Caco-2 (cell line): ENCODE data around the gene FRMD3. TPM values are rescaled to one million over a fixed set of nuclear protein-coding genes. Genes with fewer than 3 reads are reported as not detected.

ENCODE experiments used
- BruUV-seq: library from RNA; stranded (reverse); fragments of 400-500 nt; replicated peaks from 2 replicates; lab custom pipeline; 2021; lab: Mats Ljungman, UMichigan
- CTCF ChIA-PET: fragments of 300-600 bp; sonication (Branson Sonifier 250); formaldehyde crosslinking; loops from one replicate; lab custom pipeline; 2022; ENCODE audit warnings: antibody characterized with exemption; lab: Charles Lee
- POLR2A ChIA-PET: fragments of 300-600 bp; sonication (Branson Sonifier 250); formaldehyde crosslinking; loops from one replicate; lab custom pipeline; 2022; ENCODE audit warnings: antibody characterized with exemption; lab: Charles Lee
- DNase-seq, 2 experiments: peaks; one replicate each; pipeline versions ENCODE4 v3.0.0 to v3.0.0-alpha.2; 2020 to 2022
- H3K27me3 ChIP-seq: replicated peaks from 2 replicates; pipeline ENCODE4 v1.6.0; 2011; ENCODE audit warnings: low read length; ENCODE audit not compliant: control insufficient read depth, insufficient read depth
- H3K36me3 ChIP-seq: 2 replicates; pipeline ENCODE4 v1.5.1; 2011; ENCODE audit warnings: low read length; ENCODE audit not compliant: control insufficient read depth, insufficient read depth
- H3K4me1 ChIP-seq: fragments of 250-450 bp; sonication (Bioruptor Pico); 2 replicates; pipeline ENCODE4 v1.5.1; 2020; ENCODE audit warnings: mild to moderate bottlenecking
- H3K4me3 ChIP-seq: 2 replicates; pipeline ENCODE4 v1.5.1; 2011; ENCODE audit warnings: low read depth, mild to moderate bottlenecking, control low read depth, low read length
- H3K9me3 ChIP-seq: fragments of 250-450 bp; sonication (Bioruptor Pico); 2 replicates; pipeline ENCODE4 v1.5.1; 2020; ENCODE audit warnings: mild to moderate bottlenecking, moderate library complexity
- H3K27ac Mint-ChIP-seq: one replicate; pipeline ENCODE4 v1.8.0; 2022; ENCODE audit warnings: mixed read lengths; ENCODE audit not compliant: unreplicated experiment
- H3K27me3 Mint-ChIP-seq: one replicate; pipeline ENCODE4 v1.8.0; 2022; ENCODE audit warnings: mixed read lengths; ENCODE audit not compliant: insufficient read depth, unreplicated experiment
- H3K36me3 Mint-ChIP-seq: one replicate; pipeline ENCODE4 v1.8.0; 2022; ENCODE audit warnings: mild to moderate bottlenecking, mixed read lengths; ENCODE audit not compliant: insufficient read depth, unreplicated experiment
- H3K4me1 Mint-ChIP-seq: one replicate; pipeline ENCODE4 v1.8.0; 2022; ENCODE audit warnings: low read depth, mixed read lengths; ENCODE audit not compliant: unreplicated experiment
- H3K4me3 Mint-ChIP-seq: one replicate; pipeline ENCODE4 v1.8.0; 2022; ENCODE audit warnings: mild to moderate bottlenecking, moderate library complexity, mixed read lengths; ENCODE audit not compliant: unreplicated experiment
- H3K9me3 Mint-ChIP-seq: one replicate; pipeline ENCODE4 v1.8.0; 2022; ENCODE audit warnings: mixed read lengths; ENCODE audit not compliant: unreplicated experiment
- intact Hi-C: fragments of 100-400 bp; cut with micrococcal nuclease; formaldehyde crosslinking; loops from one replicate; pipeline ENCODE4 v1.10.0; 2022; ENCODE audit not compliant: unreplicated experiment
- total RNA-seq: library from RNA; stranded (reverse); gene quantifications from 2 replicates; pipeline ENCODE4 v1.2.3, GENCODE V29; 2022
- TF ChIP-seq, protein P1 (sequence below), 2 experiments: fragments of 200-600 bp in 1 of 2; IDR thresholded peaks; 1 replicate in 1 of 2; 2 replicates in 1 of 2; pipeline versions ENCODE4 v1.5.1 to v1.8.0; 2011 to 2022; ENCODE audit warnings: antibody characterized with exemption in 1 of 2, control low read depth in 1 of 2, inconsistent platforms in 1 of 2, low read depth in 1 of 2, low read length in 1 of 2, mild to moderate bottlenecking in 1 of 2, moderate library complexity in 1 of 2; ENCODE audit not compliant: insufficient read depth in 1 of 2, severe bottlenecking in 1 of 2, unreplicated experiment in 1 of 2

The FRMD3 gene
- total RNA-seq, 1 experiment from 2014 or later, result not detected

DNA sequence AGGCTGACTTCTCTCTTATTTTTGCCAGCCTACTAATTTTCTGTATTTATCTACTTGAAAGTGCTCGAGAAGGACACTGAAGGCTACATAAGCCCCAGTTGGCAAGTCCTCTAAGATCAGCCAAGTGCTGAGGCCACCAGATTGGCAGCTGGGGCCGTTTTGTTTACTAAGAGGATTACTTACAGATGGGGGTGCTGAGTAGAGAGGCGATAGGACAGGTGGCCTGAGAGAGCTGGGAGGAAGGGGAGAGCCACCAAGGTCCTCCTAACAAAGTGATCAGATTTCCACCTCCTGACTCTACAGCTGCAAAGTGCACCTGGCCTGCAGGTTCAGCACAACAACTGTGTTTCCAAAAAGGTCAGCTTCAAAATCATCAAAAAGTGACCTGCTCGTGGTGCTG lies 32.9 kb downstream of the FRMD3 start:
- Histone ChIP-seq H3K4me3 (no peak overlapping the region), H3K9me3 (no peaks in the 10 kb centered on the region), H3K4me1 (no peaks in the 10 kb centered on the region), H3K36me3 (no peaks in the 10 kb centered on the region), H3K27me3 (no peaks in the 10 kb centered on the region)
- no peak for DNase-seq
- no peaks in the 10 kb centered on the region for H3K4me1 Mint-ChIP-seq
- peaks cover 3% of the 10 kb centered on the region for H3K27me3 Mint-ChIP-seq
- H3K9me3 Mint-ChIP-seq, result no peaks in the 10 kb centered on the region
- POLR2A ChIA-PET, result no interaction called here
- H3K27ac Mint-ChIP-seq, result no peak overlapping the region
- CTCF ChIA-PET, result no interaction called here
- H3K4me3 Mint-ChIP-seq, result no peak overlapping the region
- no peaks in the 10 kb centered on the region for H3K36me3 Mint-ChIP-seq
- TF ChIP-seq, protein P1, sequence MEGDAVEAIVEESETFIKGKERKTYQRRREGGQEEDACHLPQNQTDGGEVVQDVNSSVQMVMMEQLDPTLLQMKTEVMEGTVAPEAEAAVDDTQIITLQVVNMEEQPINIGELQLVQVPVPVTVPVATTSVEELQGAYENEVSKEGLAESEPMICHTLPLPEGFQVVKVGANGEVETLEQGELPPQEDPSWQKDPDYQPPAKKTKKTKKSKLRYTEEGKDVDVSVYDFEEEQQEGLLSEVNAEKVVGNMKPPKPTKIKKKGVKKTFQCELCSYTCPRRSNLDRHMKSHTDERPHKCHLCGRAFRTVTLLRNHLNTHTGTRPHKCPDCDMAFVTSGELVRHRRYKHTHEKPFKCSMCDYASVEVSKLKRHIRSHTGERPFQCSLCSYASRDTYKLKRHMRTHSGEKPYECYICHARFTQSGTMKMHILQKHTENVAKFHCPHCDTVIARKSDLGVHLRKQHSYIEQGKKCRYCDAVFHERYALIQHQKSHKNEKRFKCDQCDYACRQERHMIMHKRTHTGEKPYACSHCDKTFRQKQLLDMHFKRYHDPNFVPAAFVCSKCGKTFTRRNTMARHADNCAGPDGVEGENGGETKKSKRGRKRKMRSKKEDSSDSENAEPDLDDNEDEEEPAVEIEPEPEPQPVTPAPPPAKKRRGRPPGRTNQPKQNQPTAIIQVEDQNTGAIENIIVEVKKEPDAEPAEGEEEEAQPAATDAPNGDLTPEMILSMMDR (IDR thresholded peaks at IDR 0.05; ENCODE audit: insufficient read depth in 1 of 2, low read depth in 1 of 2, low read length in 1 of 2, severe bottlenecking in 1 of 2, unreplicated experiment in 1 of 2), result no peak
- intact Hi-C loops, result no loop called here
- BruUV-seq, result no TSS peak

DNA sequence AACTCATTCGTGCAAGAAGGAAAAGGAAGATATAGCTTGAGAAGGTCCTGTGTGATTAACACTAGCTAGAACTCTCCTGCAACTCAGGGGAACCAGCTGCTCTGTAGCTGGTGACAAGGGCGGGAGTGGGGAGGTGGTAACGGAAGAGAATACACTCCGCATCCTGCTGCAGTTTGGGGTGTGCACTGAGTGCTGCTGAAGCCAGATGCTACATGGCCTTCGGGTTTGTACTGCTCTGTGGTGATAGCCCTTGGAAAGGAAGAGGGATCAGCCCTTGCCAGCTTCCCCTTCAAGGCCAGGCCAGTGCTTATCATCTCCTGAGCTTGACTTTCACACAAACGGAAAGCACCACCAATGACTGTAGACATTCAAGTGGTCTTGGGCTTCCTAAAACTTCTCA lies 34.3 kb downstream of the FRMD3 start:
- TF ChIP-seq, protein P1 (IDR thresholded peaks at IDR 0.05; ENCODE audit: insufficient read depth in 1 of 2, low read depth in 1 of 2, low read length in 1 of 2, severe bottlenecking in 1 of 2, unreplicated experiment in 1 of 2), result no peak
- H3K4me1 Mint-ChIP-seq, result no peaks in the 10 kb centered on the region
- no peak overlapping the region for H3K27ac Mint-ChIP-seq
- no peak overlapping the region for H3K4me3 Mint-ChIP-seq
- Histone ChIP-seq H3K4me1 (no peaks in the 10 kb centered on the region), H3K4me3 (no peak overlapping the region), H3K36me3 (no peaks in the 10 kb centered on the region), H3K9me3 (no peaks in the 10 kb centered on the region), H3K27me3 (no peaks in the 10 kb centered on the region)
- ChIA-PET CTCF (no interaction called here), POLR2A (no interaction called here)
- no peak for DNase-seq
- H3K36me3 Mint-ChIP-seq, result no peaks in the 10 kb centered on the region
- peaks cover 3% of the 10 kb centered on the region for H3K27me3 Mint-ChIP-seq
- no peaks in the 10 kb centered on the region for H3K9me3 Mint-ChIP-seq
- BruUV-seq, result no TSS peak
- intact Hi-C loops, result no loop called here

DNA sequence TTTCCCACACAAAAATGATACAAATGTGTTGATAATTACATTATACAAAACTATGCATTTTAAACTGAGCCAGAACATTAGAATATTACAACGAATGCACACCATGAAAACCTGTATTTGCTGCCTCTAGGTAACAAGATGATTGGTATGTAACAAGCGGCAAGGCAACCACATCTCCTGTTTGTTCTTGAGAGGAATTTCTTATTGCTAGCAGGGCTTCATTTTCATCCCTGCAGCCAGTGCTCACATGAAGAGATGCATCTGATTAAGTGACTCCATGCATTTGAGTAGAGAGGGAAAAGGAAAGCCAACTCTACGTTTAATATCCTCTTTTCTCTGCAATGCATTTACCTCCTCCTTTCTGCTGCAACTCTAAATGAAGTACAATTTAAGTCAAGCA lies 36.6 kb downstream of the FRMD3 start:
- H3K4me1 Mint-ChIP-seq, result no peaks in the 10 kb centered on the region
- peaks cover 3% of the 10 kb centered on the region for H3K27me3 Mint-ChIP-seq
- no peaks in the 10 kb centered on the region for H3K36me3 Mint-ChIP-seq
- POLR2A ChIA-PET, result no interaction called here
- H3K4me3 Mint-ChIP-seq, result no peak overlapping the region
- intact Hi-C loops, result no loop called here
- TF ChIP-seq, protein P1 (IDR thresholded peaks at IDR 0.05; ENCODE audit: insufficient read depth in 1 of 2, low read depth in 1 of 2, low read length in 1 of 2, severe bottlenecking in 1 of 2, unreplicated experiment in 1 of 2), result no peak
- no peak overlapping the region for H3K4me3 ChIP-seq
- no peak overlapping the region for H3K27ac Mint-ChIP-seq
- BruUV-seq, result no TSS peak
- CTCF ChIA-PET, result no interaction called here
- H3K9me3 Mint-ChIP-seq, result no peaks in the 10 kb centered on the region
- H3K9me3 ChIP-seq, result no peaks in the 10 kb centered on the region
- DNase-seq, result no peak
- no peaks in the 10 kb centered on the region for H3K4me1 ChIP-seq
- no peaks in the 10 kb centered on the region for H3K27me3 ChIP-seq
- no peaks in the 10 kb centered on the region for H3K36me3 ChIP-seq
